Body of pancreas (tissue), 4 donors: ENCODE data around the gene EFCAB9.

Source experiments
- POLR2A ChIP-seq, 3 donors: fragments of 450-650 bp; IDR thresholded peaks; one replicate each; pipeline ENCODE4 v1.6.1; 2016; ENCODE audit warnings: antibody characterized with exemption in 3 of 3, mild to moderate bottlenecking in 2 of 3
- TF ChIP-seq, protein P1 (sequence below), 7 experiments: fragments of 450-650 bp in 4 of 7; fragments of 200-600 bp in 3 of 7; sonication (generic) in 3 of 7; IDR thresholded peaks; one replicate each; pipeline ENCODE4 v1.5.1; 2016 to 2019; ENCODE audit warnings: antibody characterized with exemption in 7 of 7

DNA sequence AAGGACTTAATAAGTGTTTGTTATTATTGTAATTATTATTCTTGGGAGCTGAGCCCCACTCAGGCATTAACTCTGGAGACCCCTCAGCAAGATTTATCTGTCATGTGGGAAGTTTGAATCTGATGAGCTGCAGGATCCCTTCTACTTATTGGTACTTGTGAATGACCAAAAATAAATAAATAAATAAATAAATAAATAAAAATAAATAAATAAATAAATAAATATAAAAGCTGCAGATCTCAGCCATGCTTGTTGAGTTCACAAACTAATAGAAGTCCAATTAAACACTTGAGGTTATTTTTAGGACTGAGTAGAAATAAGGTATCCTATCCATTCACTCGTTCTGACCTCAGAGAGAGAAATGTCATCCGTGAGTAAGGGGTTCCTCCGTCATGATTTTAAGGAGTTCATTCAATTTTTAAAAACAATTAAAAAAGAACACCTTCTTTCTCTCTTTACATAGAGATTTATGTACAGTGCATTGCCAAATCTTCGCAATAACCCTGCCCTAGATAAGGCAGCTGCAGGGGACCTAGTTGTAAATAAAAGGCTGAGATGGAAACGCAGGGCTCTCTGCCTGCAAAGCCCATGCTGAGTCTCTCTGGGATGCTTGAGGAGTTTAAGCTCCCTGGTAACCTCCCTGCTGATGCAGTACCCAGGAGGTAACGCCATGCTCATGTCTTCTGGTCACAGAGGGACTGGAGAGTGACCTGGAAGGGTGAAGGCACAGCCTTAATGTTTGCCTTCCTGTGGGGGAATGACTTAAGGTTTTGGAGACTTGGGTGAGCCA, 1.2 kb downstream of the EFCAB9 start:
- TF ChIP-seq, protein P1, sequence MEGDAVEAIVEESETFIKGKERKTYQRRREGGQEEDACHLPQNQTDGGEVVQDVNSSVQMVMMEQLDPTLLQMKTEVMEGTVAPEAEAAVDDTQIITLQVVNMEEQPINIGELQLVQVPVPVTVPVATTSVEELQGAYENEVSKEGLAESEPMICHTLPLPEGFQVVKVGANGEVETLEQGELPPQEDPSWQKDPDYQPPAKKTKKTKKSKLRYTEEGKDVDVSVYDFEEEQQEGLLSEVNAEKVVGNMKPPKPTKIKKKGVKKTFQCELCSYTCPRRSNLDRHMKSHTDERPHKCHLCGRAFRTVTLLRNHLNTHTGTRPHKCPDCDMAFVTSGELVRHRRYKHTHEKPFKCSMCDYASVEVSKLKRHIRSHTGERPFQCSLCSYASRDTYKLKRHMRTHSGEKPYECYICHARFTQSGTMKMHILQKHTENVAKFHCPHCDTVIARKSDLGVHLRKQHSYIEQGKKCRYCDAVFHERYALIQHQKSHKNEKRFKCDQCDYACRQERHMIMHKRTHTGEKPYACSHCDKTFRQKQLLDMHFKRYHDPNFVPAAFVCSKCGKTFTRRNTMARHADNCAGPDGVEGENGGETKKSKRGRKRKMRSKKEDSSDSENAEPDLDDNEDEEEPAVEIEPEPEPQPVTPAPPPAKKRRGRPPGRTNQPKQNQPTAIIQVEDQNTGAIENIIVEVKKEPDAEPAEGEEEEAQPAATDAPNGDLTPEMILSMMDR (IDR thresholded peaks at IDR 0.05), result no peak
- no peak for TF ChIP-seq POLR2A (IDR thresholded peaks at IDR 0.05)
